ENCODE data around the gene ANKRD65. TPM values are rescaled to one million over a fixed set of nuclear protein-coding genes. Genes with fewer than 3 reads are reported as not detected.

The ANKRD65 gene
- total RNA-seq, 1 donor from 2014 or later = 0.64 TPM

GRCh38 chr1:1407636-1408318 is 13.3 kb downstream of the ANKRD65 start:
- Histone ChIP-seq H3K4me3 (ENCODE audit: insufficient read depth, low read depth, low read length) (peak overlapping the region; percentile 78), H3K27ac (ENCODE audit: low read depth, low read length) (peak overlapping the region; percentile 76), H3K79me2 (ENCODE audit: insufficient read depth, low read length) (peaks cover 61% of the 10 kb centered on the region), H3K27me3 (ENCODE audit: insufficient read depth, low read length) (no peaks in the 10 kb centered on the region), H3K9ac (ENCODE audit: low read length) (peak overlapping the region; percentile 87), H3K4me2 (ENCODE audit: low read length) (peak overlapping the region; percentile 97), H2AFZ (ENCODE audit: low read depth, low read length) (peak overlapping the region; percentile 79), H3K36me3 (ENCODE audit: insufficient read depth, low read length) (peaks cover 13% of the 10 kb centered on the region), H3K4me1 (ENCODE audit: insufficient read depth, low read length) (peaks cover 15% of the 10 kb centered on the region), H4K20me1 (ENCODE audit: insufficient read depth, low read length) (peaks cover 19% of the 10 kb centered on the region), H3K9me3 (ENCODE audit: insufficient read depth, low read depth, low read length) (no peaks in the 10 kb centered on the region)
- no peak for FAIRE-seq
- Mint-ChIP-seq H3K4me1 (ENCODE audit: low read depth, unreplicated experiment) (peaks cover 27% of the 10 kb centered on the region), H3K27ac (ENCODE audit: unreplicated experiment) (peak overlapping the region; percentile 88), H3K27me3 (ENCODE audit: low read depth, unreplicated experiment) (no peaks in the 10 kb centered on the region), H3K9me3 (ENCODE audit: unreplicated experiment) (no peaks in the 10 kb centered on the region), H3K36me3 (ENCODE audit: low read depth, unreplicated experiment) (peaks cover 16% of the 10 kb centered on the region), H3K4me3 (ENCODE audit: unreplicated experiment) (peak overlapping the region; percentile 92)
- peak; percentile 32 for DNase-seq (ENCODE audit: low read depth)
- TF ChIP-seq CTCF (IDR thresholded peaks at IDR 0.05; ENCODE audit: insufficient read depth, low read depth, low read length) (peak; percentile 3), EZH2 (IDR thresholded peaks at IDR 0.05; ENCODE audit: insufficient read depth, low read length) (no peak)

GRCh38 chr1:1406821-1407635 is 14.0 kb downstream of the ANKRD65 start, which contains the start of gene MRPL20:
MRPL20 (minus strand) TSS chr1:1407293; CDS start chr1:1407217, 76 bp downstream.
- FAIRE-seq = no peak
- no peaks in the 10 kb centered on the region for H3K9me3 ChIP-seq (ENCODE audit: insufficient read depth, low read depth, low read length)
- peak within 1 kb of the TSS; percentile 97 for H3K4me2 ChIP-seq (ENCODE audit: low read length)
- H3K79me2 ChIP-seq (ENCODE audit: insufficient read depth, low read length) = peaks cover 67% of the 10 kb centered on the region
- H3K4me3 Mint-ChIP-seq (ENCODE audit: unreplicated experiment) = peak within 1 kb of the TSS; percentile 94
- TF ChIP-seq EZH2 (IDR thresholded peaks at IDR 0.05; ENCODE audit: insufficient read depth, low read length) = no peak
- TF ChIP-seq CTCF (IDR thresholded peaks at IDR 0.05; ENCODE audit: insufficient read depth, low read depth, low read length) = no peak
- H3K27ac Mint-ChIP-seq (ENCODE audit: unreplicated experiment) = peak within 1 kb of the TSS; percentile 88
- H3K4me1 ChIP-seq (ENCODE audit: insufficient read depth, low read length) = peaks cover 20% of the 10 kb centered on the region
- H3K27me3 Mint-ChIP-seq (ENCODE audit: low read depth, unreplicated experiment) = no peaks in the 10 kb centered on the region
- DNase-seq (ENCODE audit: low read depth) = peak; percentile 76
- H3K36me3 Mint-ChIP-seq (ENCODE audit: low read depth, unreplicated experiment) = peaks cover 18% of the 10 kb centered on the region
- no peaks in the 10 kb centered on the region for H3K27me3 ChIP-seq (ENCODE audit: insufficient read depth, low read length)
- peak within 1 kb of the TSS; percentile 76 for H3K27ac ChIP-seq (ENCODE audit: low read depth, low read length)
- peak within 1 kb of the TSS; percentile 78 for H3K4me3 ChIP-seq (ENCODE audit: insufficient read depth, low read depth, low read length)
- no peaks in the 10 kb centered on the region for H3K9me3 Mint-ChIP-seq (ENCODE audit: unreplicated experiment)
- peaks cover 13% of the 10 kb centered on the region for H3K36me3 ChIP-seq (ENCODE audit: insufficient read depth, low read length)
- H3K9ac ChIP-seq (ENCODE audit: low read length) = peak within 1 kb of the TSS; percentile 87
- peak within 1 kb of the TSS; percentile 79 for H2AFZ ChIP-seq (ENCODE audit: low read depth, low read length)
- H4K20me1 ChIP-seq (ENCODE audit: insufficient read depth, low read length) = peaks cover 26% of the 10 kb centered on the region
- H3K4me1 Mint-ChIP-seq (ENCODE audit: low read depth, unreplicated experiment) = peaks cover 32% of the 10 kb centered on the region

Measured in astrocyte (in vitro differentiated cells and primary cell).